Neural cell (in vitro differentiated cells): ENCODE data around the gene SHMT2.

Experiments used
- CTCF ChIP-seq: fragments of 450-650 bp; IDR thresholded peaks from 2 replicates; pipeline ENCODE4 v1.5.1; 2014; ENCODE audit warnings: antibody characterized with exemption, mild to moderate bottlenecking, moderate library complexity; ENCODE audit not compliant: poor library complexity, severe bottlenecking
- EP300 ChIP-seq: fragments of 450-650 bp; conservative IDR thresholded peaks from 2 replicates; pipeline ENCODE4 v1.6.1; 2014; ENCODE audit warnings: antibody characterized with exemption, mild to moderate bottlenecking, moderate library complexity; ENCODE audit not compliant: poor library complexity, severe bottlenecking
- EZH2 ChIP-seq: fragments of 200-600, 300-800 bp; shearing (Covaris generic), sonication (generic); IDR thresholded peaks from 2 replicates; pipeline ENCODE4 v1.6.1; 2014; ENCODE audit warnings: antibody characterized with exemption, low read length, borderline replicate concordance, mild to moderate bottlenecking; ENCODE audit not compliant: insufficient read depth, poor library complexity, severe bottlenecking
- MXI1 ChIP-seq: fragments of 450-650 bp; conservative IDR thresholded peaks from 2 replicates; pipeline ENCODE4 v1.6.1; 2014; ENCODE audit warnings: antibody characterized with exemption, mild to moderate bottlenecking; ENCODE audit not compliant: poor library complexity, severe bottlenecking
- POLR2AphosphoS5 ChIP-seq: IDR thresholded peaks from 2 replicates; pipeline ENCODE4 v1.6.1; 2012
- RAD21 ChIP-seq: fragments of 450-650 bp; conservative IDR thresholded peaks from 2 replicates; pipeline ENCODE4 v1.6.1; 2014; ENCODE audit warnings: antibody characterized with exemption, mild to moderate bottlenecking, moderate library complexity
- REST ChIP-seq: IDR thresholded peaks from 2 replicates; pipeline ENCODE4 v1.6.1; 2012; ENCODE audit warnings: borderline replicate concordance
- SMC3 ChIP-seq: fragments of 450-650 bp; conservative IDR thresholded peaks from 2 replicates; pipeline ENCODE4 v1.6.1; 2014; ENCODE audit warnings: antibody characterized with exemption, mild to moderate bottlenecking, moderate library complexity; ENCODE audit not compliant: poor library complexity
- TAF1 ChIP-seq: IDR thresholded peaks from 2 replicates; pipeline ENCODE4 v1.6.1; 2012; ENCODE audit warnings: low read depth

GRCh38 chr12:57276935-57277563 is 47.5 kb downstream of the SHMT2 start:
- TF ChIP-seq CTCF: no peak
- no peak for TF ChIP-seq EZH2
- no peak for TF ChIP-seq REST
- TF ChIP-seq RAD21: no peak
- TF ChIP-seq MXI1: no peak
- TF ChIP-seq POLR2AphosphoS5: no peak
- no peak for TF ChIP-seq TAF1
- no peak for TF ChIP-seq EP300
- no peak for TF ChIP-seq SMC3
